ENCODE results near the gene SCAMP5. TPM values are rescaled to one million over a fixed set of nuclear protein-coding genes. Genes with fewer than 3 reads are reported as not detected.
A peak's percentile ranks its signal among the peaks of the same experiment; 100 is the strongest.

The SCAMP5 gene
- total and polyA plus RNA-seq, 5 donors from 2014 or later = 0.20 to 1.3 (median 0.25) TPM; not detected in 2

GRCh38 chr15:74961616-74962015 is 33.7 kb upstream of the SCAMP5 start:
- Mint-ChIP-seq H3K9me3 (peaks cover 0 to 4% (median 0%) of the 10 kb centered on the region in 7 donors), H3K27me3 (peaks cover 51% of the 10 kb centered on the region), H3K36me3 (no peaks in the 10 kb centered on the region), H3K4me3 (no peak overlapping the region), H3K27ac (no peak overlapping the region), H3K4me1 (peaks cover 4 to 19% (median 6%) of the 10 kb centered on the region in 4 donors)
- no peak for DNase-seq
- Histone ChIP-seq H3K4me3 (ENCODE audit: low read depth, low read length) (no peak overlapping the region), H3K4me1 (ENCODE audit: control insufficient read depth, insufficient read depth, low read length, poor library complexity, severe bottlenecking) (peaks cover 23% of the 10 kb centered on the region), H3K27ac (ENCODE audit: insufficient read depth, low read length, poor library complexity, severe bottlenecking) (no peak overlapping the region), H3K36me3 (ENCODE audit: control insufficient read depth, insufficient read depth, low read length) (no peaks in the 10 kb centered on the region), H3K27me3 (ENCODE audit: control insufficient read depth, insufficient read depth, low read length) (peaks cover 15% of the 10 kb centered on the region), H3K9me3 (ENCODE audit: control insufficient read depth in 2 of 2, low read length in 2 of 2) (no peaks in the 10 kb centered on the region)
- ATAC-seq (ENCODE audit: low read depth in 2 of 2) = no peak

GRCh38 chr15:74962219-74962618 is 33.1 kb upstream of the SCAMP5 start:
- Mint-ChIP-seq H3K36me3 (no peaks in the 10 kb centered on the region), H3K27me3 (peaks cover 46% of the 10 kb centered on the region), H3K27ac (no peak overlapping the region), H3K9me3 (peaks cover 0 to 4% (median 0%) of the 10 kb centered on the region in 7 donors), H3K4me3 (no peak overlapping the region), H3K4me1 (peaks cover 4 to 19% (median 6%) of the 10 kb centered on the region in 4 donors)
- DNase-seq (no peak), ATAC-seq (ENCODE audit: low read depth in 2 of 2) (no peak)
- no peak overlapping the region for H3K4me3 ChIP-seq (ENCODE audit: low read depth, low read length)
- H3K36me3 ChIP-seq (ENCODE audit: control insufficient read depth, insufficient read depth, low read length) = no peaks in the 10 kb centered on the region
- H3K9me3 ChIP-seq (ENCODE audit: control insufficient read depth in 2 of 2, low read length in 2 of 2) = no peaks in the 10 kb centered on the region
- peaks cover 15% of the 10 kb centered on the region for H3K27me3 ChIP-seq (ENCODE audit: control insufficient read depth, insufficient read depth, low read length)
- no peak overlapping the region for H3K27ac ChIP-seq (ENCODE audit: insufficient read depth, low read length, poor library complexity, severe bottlenecking)
- H3K4me1 ChIP-seq (ENCODE audit: control insufficient read depth, insufficient read depth, low read length, poor library complexity, severe bottlenecking) = peaks cover 17% of the 10 kb centered on the region

- H3K4me3 Mint-ChIP-seq = peak overlapping the region in 1 of 4 donors; percentile 70
- peaks cover 4 to 16% (median 6%) of the 10 kb centered on the region in 4 donors for H3K4me1 Mint-ChIP-seq
- Histone ChIP-seq H3K9me3 (ENCODE audit: control insufficient read depth in 2 of 2, low read length in 2 of 2) (no peaks in the 10 kb centered on the region), H3K36me3 (ENCODE audit: control insufficient read depth, insufficient read depth, low read length) (no peaks in the 10 kb centered on the region), H3K4me1 (ENCODE audit: control insufficient read depth, insufficient read depth, low read length, poor library complexity, severe bottlenecking) (peaks cover 12% of the 10 kb centered on the region), H3K27ac (ENCODE audit: insufficient read depth, low read length, poor library complexity, severe bottlenecking) (no peak overlapping the region), H3K27me3 (ENCODE audit: control insufficient read depth, insufficient read depth, low read length) (peaks cover 15% of the 10 kb centered on the region), H3K4me3 (ENCODE audit: low read depth, low read length) (no peak overlapping the region)
- H3K27ac Mint-ChIP-seq = no peak overlapping the region
- no peak for DNase-seq
- no peaks in the 10 kb centered on the region for H3K36me3 Mint-ChIP-seq
- H3K27me3 Mint-ChIP-seq = peaks cover 43% of the 10 kb centered on the region
- ATAC-seq (ENCODE audit: low read depth in 2 of 2) = no peak
- H3K9me3 Mint-ChIP-seq = peaks cover 0 to 4% (median 0%) of the 10 kb centered on the region in 7 donors
Observed at GRCh38 chr15:74962671-74963070, 32.7 kb upstream of the SCAMP5 start.

GRCh38 chr15:74963213-74963612 is 32.1 kb upstream of the SCAMP5 start:
- H3K4me3 ChIP-seq (ENCODE audit: low read depth, low read length) = no peak overlapping the region
- no peaks in the 10 kb centered on the region for H3K36me3 ChIP-seq (ENCODE audit: control insufficient read depth, insufficient read depth, low read length)
- H3K9me3 Mint-ChIP-seq = peaks cover 0 to 4% (median 0%) of the 10 kb centered on the region in 7 donors
- H3K9me3 ChIP-seq (ENCODE audit: control insufficient read depth in 2 of 2, low read length in 2 of 2) = no peaks in the 10 kb centered on the region
- H3K36me3 Mint-ChIP-seq = no peaks in the 10 kb centered on the region
- ATAC-seq (ENCODE audit: low read depth in 2 of 2) = no peak
- no peak overlapping the region for H3K27ac ChIP-seq (ENCODE audit: insufficient read depth, low read length, poor library complexity, severe bottlenecking)
- DNase-seq = no peak
- H3K27me3 Mint-ChIP-seq = peaks cover 37% of the 10 kb centered on the region
- peaks cover 2 to 10% (median 6%) of the 10 kb centered on the region in 4 donors for H3K4me1 Mint-ChIP-seq
- peak overlapping the region in 1 of 3 donors; percentile 18 for H3K27ac Mint-ChIP-seq
- H3K4me3 Mint-ChIP-seq = no peak overlapping the region
- H3K4me1 ChIP-seq (ENCODE audit: control insufficient read depth, insufficient read depth, low read length, poor library complexity, severe bottlenecking) = peaks cover 7% of the 10 kb centered on the region
- peaks cover 12% of the 10 kb centered on the region for H3K27me3 ChIP-seq (ENCODE audit: control insufficient read depth, insufficient read depth, low read length)

GRCh38 chr15:74964794-74965193 is 30.6 kb upstream of the SCAMP5 start:
- H3K4me3 Mint-ChIP-seq = no peak overlapping the region
- Histone ChIP-seq H3K4me3 (ENCODE audit: low read depth, low read length) (no peak overlapping the region), H3K36me3 (ENCODE audit: control insufficient read depth, insufficient read depth, low read length) (no peaks in the 10 kb centered on the region), H3K27me3 (ENCODE audit: control insufficient read depth, insufficient read depth, low read length) (peaks cover 10% of the 10 kb centered on the region), H3K27ac (ENCODE audit: insufficient read depth, low read length, poor library complexity, severe bottlenecking) (no peak overlapping the region), H3K9me3 (ENCODE audit: control insufficient read depth in 2 of 2, low read length in 2 of 2) (no peaks in the 10 kb centered on the region), H3K4me1 (ENCODE audit: control insufficient read depth, insufficient read depth, low read length, poor library complexity, severe bottlenecking) (no peaks in the 10 kb centered on the region)
- H3K9me3 Mint-ChIP-seq = no peaks in the 10 kb centered on the region
- H3K36me3 Mint-ChIP-seq = no peaks in the 10 kb centered on the region
- ATAC-seq (ENCODE audit: low read depth in 2 of 2) (no peak), DNase-seq (no peak)
- peaks cover 0 to 4% (median 0%) of the 10 kb centered on the region in 4 donors for H3K4me1 Mint-ChIP-seq
- no peak overlapping the region for H3K27ac Mint-ChIP-seq
- peaks cover 21% of the 10 kb centered on the region for H3K27me3 Mint-ChIP-seq

- no peak for ATAC-seq (ENCODE audit: low read depth in 2 of 2)
- Mint-ChIP-seq H3K27me3 (peaks cover 4% of the 10 kb centered on the region), H3K4me1 (peaks cover 0 to 4% (median 0%) of the 10 kb centered on the region in 4 donors)
Observed at GRCh38 chr15:74967670-74968069, 27.7 kb upstream of the SCAMP5 start.

GRCh38 chr15:74976159-74976558 is 19.2 kb upstream of the SCAMP5 start:
- H3K9me3 Mint-ChIP-seq = peaks cover 0 to 2% (median 0%) of the 10 kb centered on the region in 7 donors
- no peak overlapping the region for H3K27ac Mint-ChIP-seq
- Histone ChIP-seq H3K4me1 (ENCODE audit: control insufficient read depth, insufficient read depth, low read length, poor library complexity, severe bottlenecking) (no peaks in the 10 kb centered on the region), H3K9me3 (ENCODE audit: control insufficient read depth in 2 of 2, low read length in 2 of 2) (no peaks in the 10 kb centered on the region), H3K4me3 (ENCODE audit: low read depth, low read length) (no peak overlapping the region), H3K36me3 (ENCODE audit: control insufficient read depth, insufficient read depth, low read length) (no peaks in the 10 kb centered on the region), H3K27me3 (ENCODE audit: control insufficient read depth, insufficient read depth, low read length) (no peaks in the 10 kb centered on the region), H3K27ac (ENCODE audit: insufficient read depth, low read length, poor library complexity, severe bottlenecking) (no peak overlapping the region)
- no peaks in the 10 kb centered on the region for H3K36me3 Mint-ChIP-seq
- H3K4me3 Mint-ChIP-seq = no peak overlapping the region
- H3K27me3 Mint-ChIP-seq = peaks cover 12% of the 10 kb centered on the region
- no peak for DNase-seq
- ATAC-seq (ENCODE audit: low read depth in 2 of 2) = no peak
- peaks cover 0 to 6% (median 0%) of the 10 kb centered on the region in 4 donors for H3K4me1 Mint-ChIP-seq

More at GRCh38 chr15:74967670-74968069, 27.7 kb upstream of the SCAMP5 start:
- H3K27ac Mint-ChIP-seq = no peak overlapping the region
- Histone ChIP-seq H3K4me3 (ENCODE audit: low read depth, low read length) (no peak overlapping the region), H3K27me3 (ENCODE audit: control insufficient read depth, insufficient read depth, low read length) (no peaks in the 10 kb centered on the region), H3K9me3 (ENCODE audit: control insufficient read depth in 2 of 2, low read length in 2 of 2) (no peaks in the 10 kb centered on the region), H3K4me1 (ENCODE audit: control insufficient read depth, insufficient read depth, low read length, poor library complexity, severe bottlenecking) (no peaks in the 10 kb centered on the region), H3K27ac (ENCODE audit: insufficient read depth, low read length, poor library complexity, severe bottlenecking) (no peak overlapping the region), H3K36me3 (ENCODE audit: control insufficient read depth, insufficient read depth, low read length) (no peaks in the 10 kb centered on the region)
- H3K36me3 Mint-ChIP-seq = no peaks in the 10 kb centered on the region
- H3K9me3 Mint-ChIP-seq = no peaks in the 10 kb centered on the region
- no peak for DNase-seq
- no peak overlapping the region for H3K4me3 Mint-ChIP-seq

GRCh38 chr15:74977599-74977998 is 17.8 kb upstream of the SCAMP5 start:
- Histone ChIP-seq H3K27ac (ENCODE audit: insufficient read depth, low read length, poor library complexity, severe bottlenecking) (no peak overlapping the region), H3K27me3 (ENCODE audit: control insufficient read depth, insufficient read depth, low read length) (no peaks in the 10 kb centered on the region), H3K36me3 (ENCODE audit: control insufficient read depth, insufficient read depth, low read length) (no peaks in the 10 kb centered on the region), H3K9me3 (ENCODE audit: control insufficient read depth in 2 of 2, low read length in 2 of 2) (no peaks in the 10 kb centered on the region), H3K4me3 (ENCODE audit: low read depth, low read length) (no peak overlapping the region), H3K4me1 (ENCODE audit: control insufficient read depth, insufficient read depth, low read length, poor library complexity, severe bottlenecking) (no peaks in the 10 kb centered on the region)
- Mint-ChIP-seq H3K4me1 (peaks cover 0 to 6% (median 0%) of the 10 kb centered on the region in 4 donors), H3K4me3 (no peak overlapping the region), H3K36me3 (no peaks in the 10 kb centered on the region), H3K27ac (no peak overlapping the region), H3K9me3 (peaks cover 0 to 2% (median 0%) of the 10 kb centered on the region in 7 donors), H3K27me3 (peaks cover 9% of the 10 kb centered on the region)
- DNase-seq = peak in 1 of 3 donors; percentile 46
- ATAC-seq (ENCODE audit: low read depth in 2 of 2) = no peak
